Fibroblast of mammary gland (primary cell): ENCODE results near the gene LPAR5.

Source experiments
- DNase-seq: peaks from one replicate; pipeline ENCODE4 v3.0.0-alpha.2; 2010; ENCODE audit warnings: low read depth
- H3K4me3 ChIP-seq: 2 replicates; pipeline ENCODE4 v1.5.1; 2011; ENCODE audit warnings: low read depth, mild to moderate bottlenecking, low read length, moderate library complexity; ENCODE audit not compliant: control insufficient read depth
- TF ChIP-seq, protein P1 (sequence below): conservative IDR thresholded peaks from 2 replicates; pipeline ENCODE4 v1.5.1; 2011; ENCODE audit warnings: low read depth, low read length, inconsistent platforms; ENCODE audit not compliant: control insufficient read depth, insufficient read depth

The LPAR5 gene

DNA sequence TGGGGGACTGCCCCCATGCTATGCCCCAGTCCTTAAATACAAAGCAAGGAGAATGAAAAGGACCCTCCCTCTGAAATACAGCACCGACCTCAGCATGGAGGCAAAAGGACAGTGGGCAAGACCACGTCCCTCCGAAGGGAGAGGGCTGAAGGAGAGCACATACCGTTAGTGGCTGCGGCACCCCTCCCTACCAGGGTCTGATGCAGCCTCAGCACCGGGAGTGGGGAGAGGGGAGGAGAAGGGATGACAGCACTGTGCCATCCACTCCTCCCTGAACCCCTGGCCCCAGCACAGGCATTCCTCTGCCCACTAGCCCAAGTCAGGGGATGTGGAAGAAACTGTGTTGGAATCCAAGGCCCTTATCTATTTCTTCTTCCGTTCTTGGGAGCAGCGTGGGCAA is 15.1 kb upstream of the LPAR5 start:
- H3K4me3 ChIP-seq = no peak overlapping the region
- TF ChIP-seq, protein P1, sequence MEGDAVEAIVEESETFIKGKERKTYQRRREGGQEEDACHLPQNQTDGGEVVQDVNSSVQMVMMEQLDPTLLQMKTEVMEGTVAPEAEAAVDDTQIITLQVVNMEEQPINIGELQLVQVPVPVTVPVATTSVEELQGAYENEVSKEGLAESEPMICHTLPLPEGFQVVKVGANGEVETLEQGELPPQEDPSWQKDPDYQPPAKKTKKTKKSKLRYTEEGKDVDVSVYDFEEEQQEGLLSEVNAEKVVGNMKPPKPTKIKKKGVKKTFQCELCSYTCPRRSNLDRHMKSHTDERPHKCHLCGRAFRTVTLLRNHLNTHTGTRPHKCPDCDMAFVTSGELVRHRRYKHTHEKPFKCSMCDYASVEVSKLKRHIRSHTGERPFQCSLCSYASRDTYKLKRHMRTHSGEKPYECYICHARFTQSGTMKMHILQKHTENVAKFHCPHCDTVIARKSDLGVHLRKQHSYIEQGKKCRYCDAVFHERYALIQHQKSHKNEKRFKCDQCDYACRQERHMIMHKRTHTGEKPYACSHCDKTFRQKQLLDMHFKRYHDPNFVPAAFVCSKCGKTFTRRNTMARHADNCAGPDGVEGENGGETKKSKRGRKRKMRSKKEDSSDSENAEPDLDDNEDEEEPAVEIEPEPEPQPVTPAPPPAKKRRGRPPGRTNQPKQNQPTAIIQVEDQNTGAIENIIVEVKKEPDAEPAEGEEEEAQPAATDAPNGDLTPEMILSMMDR = no peak
- no peak for DNase-seq

DNA sequence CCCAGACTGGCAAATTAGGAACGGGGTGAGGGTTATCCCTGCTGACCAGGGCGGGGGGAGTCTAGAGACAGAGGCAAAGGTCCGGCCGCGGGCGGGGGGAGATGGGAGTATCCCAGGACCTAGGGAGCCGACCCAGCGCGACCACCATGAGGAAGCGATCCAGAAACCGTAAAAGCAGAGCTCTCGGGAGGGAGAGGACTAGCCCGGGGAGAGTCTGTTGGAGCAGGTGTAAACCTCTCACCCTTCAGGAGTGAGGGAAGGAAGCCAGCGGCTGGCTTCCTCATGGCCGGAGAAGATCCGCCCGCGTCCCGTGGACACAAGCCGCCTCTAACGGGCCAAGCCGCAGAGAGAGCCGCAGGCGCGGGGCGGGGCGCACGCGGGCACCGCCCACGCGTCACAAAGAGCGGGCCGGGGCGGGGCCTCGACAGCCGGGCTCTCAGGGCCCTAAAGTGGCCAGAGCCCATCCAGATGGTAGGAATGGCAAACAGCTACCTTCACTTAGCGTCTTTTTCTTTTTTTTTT is 11.4 kb upstream of the LPAR5 start, which contains the start of gene ACRBP:
TSS of gene ACRBP (minus strand) at position 350 of the 522 bp plus-strand sequence. CDS start at position 284, 66 bp downstream.
- H3K4me3 ChIP-seq = peak within 1 kb of the TSS; percentile 48
- DNase-seq = peak; percentile 60
- TF ChIP-seq, protein P1 = no peak

DNA sequence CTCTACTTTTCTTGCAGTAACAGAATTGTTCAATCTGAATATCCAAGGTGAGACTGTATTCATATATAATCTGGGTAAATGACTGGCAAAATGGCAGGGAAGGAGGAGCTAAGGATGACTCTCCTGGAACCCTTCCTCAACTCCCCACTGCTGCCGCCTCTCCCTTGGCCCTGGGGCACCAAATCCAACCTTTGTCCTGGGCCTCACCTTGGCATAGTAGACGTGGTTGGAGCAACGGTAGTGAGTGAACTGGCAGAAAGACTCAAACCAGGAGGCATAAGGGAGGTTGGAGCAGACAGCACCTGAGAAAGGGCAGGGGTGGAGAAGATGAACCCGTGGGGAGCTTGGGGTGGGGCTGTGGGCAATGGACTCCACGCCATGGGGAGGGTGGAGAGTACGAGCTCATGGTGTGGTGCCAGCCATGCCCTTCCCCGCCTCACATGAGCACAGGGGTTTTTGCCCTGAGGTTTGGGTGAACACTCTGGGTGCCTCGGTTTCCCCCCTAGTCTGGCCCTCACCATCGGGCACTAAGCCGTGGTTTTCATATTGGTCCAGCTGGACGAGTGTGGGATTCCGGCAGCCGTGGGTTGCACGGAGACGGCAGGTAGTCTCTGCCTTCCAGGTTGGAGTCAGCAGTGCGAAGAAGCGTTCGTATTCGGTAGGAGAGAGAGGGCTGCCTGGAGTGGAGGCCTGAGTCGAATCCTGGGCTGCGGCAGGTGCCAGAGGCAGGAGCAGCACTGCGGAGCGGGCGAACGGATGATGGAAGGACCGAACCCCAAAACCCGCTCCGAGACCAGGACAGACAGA is 10.7 kb upstream of the LPAR5 start:
- peak overlapping the region; percentile 48 for H3K4me3 ChIP-seq
- no peak for DNase-seq
- TF ChIP-seq, protein P1 = no peak

DNA sequence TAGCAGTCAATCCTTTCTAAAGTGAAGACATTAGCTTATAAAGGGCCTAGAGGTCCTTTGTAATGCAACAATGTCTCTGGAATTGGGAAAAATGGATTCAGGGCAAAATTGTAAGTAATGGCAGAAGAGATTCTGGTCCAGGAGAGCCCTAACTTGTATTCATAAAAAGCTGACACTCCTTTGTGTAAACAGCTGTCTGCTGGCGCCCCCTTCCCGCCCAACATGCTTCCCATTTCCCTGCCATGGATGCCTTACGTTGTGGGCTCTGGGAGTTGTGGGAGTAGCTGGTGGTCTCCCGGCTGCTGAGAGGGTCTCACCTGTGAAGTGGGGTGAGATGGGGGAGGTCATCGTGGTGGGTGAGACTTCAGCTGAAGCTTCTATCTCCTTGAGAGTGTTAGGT is 9.1 kb upstream of the LPAR5 start:
- no peak overlapping the region for H3K4me3 ChIP-seq
- DNase-seq = no peak
- TF ChIP-seq, protein P1 = peak; percentile 6

DNA sequence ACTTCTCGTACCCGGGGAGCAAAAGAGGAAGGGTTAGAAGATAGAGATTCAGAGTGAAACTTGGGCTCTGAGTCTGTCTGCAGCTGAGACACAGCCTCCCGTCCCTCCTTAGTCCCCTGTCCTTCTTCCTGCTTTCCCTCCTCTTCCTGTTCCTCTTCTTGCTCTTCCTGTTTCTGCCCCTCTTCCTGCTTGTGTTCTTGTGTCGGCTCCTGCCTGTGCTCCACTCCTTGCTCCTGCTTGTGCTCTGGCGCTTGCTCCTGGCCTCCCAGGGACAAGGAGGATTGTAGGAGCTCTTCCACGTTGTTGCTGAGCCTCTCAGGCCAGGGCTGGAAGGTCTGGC is 8.5 kb upstream of the LPAR5 start:
- H3K4me3 ChIP-seq = no peak overlapping the region
- TF ChIP-seq, protein P1 = no peak
- no peak for DNase-seq

DNA sequence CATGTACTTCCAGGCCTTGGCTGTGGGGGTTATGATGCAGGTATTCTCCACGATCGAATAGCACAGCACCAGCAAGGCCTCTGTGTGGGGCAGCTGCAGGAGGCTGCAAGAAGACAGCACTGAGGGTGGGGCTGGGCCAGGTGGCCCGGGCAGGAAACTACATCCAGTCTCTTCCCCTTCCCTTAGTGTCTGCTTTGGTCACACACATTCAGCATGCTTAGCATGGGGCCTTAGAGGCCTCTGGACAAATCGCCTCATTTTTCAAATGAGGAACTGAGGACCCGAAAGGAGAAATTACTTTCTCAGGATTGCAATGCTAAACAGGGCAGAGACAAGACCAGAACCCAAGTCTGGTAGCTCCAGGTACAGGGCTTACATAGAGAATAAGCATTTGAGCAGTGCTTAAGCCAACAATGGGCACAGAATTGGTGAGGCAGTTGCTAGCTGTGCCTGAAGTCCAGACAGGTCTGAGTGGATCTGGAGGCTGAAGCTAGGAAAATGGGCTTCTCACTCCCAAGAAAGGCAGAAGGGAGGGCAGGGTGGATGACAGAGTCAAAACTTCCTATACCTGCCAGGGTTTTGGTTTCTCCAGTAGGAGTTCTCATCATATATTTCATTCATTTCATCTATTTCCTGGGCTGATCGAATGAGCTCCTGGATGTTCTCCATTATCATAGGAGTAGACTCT is 8.0 kb upstream of the LPAR5 start:
- no peak for DNase-seq
- TF ChIP-seq, protein P1 = no peak
- no peak overlapping the region for H3K4me3 ChIP-seq
